Fibroblast of skin of back (primary cell): ENCODE results near the gene CELF5.
"Not testable (repeated sequence)": the region's sequence is repeated elsewhere in the genome, so short reads cannot be mapped to it uniquely, and the experiment has no call there.

Experiments
- DNase-seq: peaks from one replicate; pipeline ENCODE4 v3.0.0-alpha.2; 2013

CELF5 gene

DNA sequence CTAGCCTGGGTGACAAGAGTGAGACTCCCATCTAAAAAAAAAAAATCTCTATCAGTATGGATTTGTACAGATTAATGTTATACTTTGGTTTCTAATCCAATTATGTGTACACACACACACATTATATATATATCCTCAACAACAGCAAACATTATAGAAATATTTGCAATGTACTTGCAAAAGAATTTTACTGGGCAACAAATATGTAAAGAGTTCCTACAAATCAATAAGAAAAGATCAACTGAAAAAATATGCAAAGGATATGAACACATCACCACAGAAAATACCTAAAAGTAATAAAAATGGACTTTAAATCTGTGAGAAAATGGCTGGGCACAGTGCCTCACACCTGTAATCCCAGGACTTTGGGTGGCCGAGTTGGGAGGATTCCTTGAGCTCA, 101.0 kb downstream of the CELF5 start:
- no peak for DNase-seq

DNA sequence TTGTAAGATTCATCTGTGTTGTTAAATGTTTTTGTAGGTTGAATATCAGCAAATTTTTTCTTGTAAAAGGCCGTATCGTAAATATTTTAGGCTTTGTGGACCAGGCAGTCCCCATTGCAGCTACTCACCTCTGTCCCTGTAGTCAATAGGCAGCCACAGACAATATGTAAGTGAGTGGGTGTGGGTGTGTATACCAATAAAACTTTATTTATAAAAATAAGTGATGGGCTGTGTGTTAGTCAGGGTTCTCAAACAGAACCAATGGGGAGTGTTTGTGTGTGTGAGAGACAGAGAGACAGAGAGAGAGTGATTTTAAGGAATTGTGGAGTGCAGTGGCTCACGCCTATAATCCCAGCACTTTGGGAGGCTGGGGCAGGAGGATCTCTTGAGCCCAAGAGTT, 104.3 kb downstream of the CELF5 start:
- no peak for DNase-seq

DNA sequence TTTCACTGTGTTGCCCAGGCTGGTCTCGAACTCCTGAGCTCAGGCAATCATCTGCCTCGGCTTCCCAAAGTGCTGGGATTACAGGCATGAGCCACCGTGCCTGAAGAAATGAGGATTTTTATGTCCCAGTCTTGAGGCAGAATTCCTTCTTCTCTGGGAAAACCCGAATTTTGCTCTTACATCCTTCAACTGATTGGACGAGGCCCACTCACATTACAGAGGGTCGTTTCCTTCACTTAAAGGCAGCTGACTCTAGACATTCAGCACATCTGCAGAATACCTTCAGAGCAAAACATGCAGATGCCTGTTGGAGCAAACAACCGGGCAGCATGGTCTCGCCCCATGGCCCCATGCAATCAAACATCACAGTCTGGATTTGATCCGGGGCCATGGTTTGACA, 105.6 kb downstream of the CELF5 start:
- DNase-seq = no peak

- not testable (repeated sequence) for DNase-seq
These were observed 107.8 kb downstream of the CELF5 start for GRCh38 chr19:3332232-3332631.

DNA sequence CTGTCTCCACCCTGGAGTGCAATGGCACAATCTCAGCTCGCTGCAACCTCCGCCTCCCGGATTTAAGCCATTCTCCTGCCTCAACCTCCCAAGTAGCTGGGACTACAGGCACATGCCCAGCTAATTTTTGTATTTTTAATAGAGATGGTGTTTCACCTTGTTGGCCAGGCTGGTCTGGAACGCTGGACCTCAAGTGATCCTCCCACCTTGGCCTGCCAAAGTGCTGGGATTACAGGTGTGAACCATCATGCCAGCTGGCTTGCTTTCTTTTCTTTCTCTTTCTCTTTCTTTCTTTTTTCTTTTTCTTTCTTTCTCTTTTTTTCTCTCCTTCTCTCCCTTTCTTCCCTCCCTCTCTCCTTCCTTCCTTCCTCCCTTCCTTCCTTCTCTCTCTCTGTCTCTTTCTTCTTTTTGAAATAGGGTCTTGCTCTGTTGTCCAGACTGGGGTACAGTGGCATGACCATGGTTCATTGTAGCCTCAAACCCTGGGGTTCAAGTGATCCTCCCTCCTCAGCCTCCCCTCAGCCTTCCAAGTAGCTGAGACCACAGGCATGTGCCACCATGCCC, 108.6 kb downstream of the CELF5 start:
- no peak for DNase-seq

GRCh38 chr19:3333662-3334061, 109.2 kb downstream of the CELF5 start:
- peak; percentile 61 for DNase-seq

DNA sequence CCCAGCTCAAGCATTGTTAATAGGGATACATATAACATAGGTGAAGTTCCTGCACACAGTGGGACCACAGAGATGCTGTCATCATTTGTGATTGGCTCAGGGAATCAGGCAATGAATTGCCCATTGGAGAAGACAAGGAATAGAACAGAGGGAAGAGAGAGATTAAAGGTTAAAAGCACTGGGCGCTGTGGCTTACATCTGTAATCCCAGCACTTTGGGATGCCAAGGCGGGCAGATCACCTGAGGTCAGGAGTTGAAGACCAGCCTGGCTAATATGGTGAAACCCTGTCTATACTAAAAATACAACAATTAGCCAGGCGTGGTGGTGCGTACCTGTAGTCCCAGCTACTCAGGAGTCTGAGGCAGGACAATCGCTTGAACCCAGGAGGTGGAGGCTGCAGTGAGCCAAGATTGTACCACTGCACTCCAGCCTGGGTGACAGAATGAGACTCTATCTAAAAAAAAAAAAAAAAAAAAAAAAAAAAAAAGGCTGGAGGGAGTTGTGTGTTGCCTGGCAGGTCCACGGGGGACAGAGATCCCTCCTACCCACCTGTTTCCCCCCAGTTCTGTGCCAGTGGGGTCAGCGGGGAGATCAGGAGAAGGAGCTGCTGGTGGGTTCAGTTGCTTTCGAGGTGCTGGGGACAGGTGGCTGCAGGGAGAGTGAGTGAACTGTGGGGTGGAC, 110.4 kb downstream of the CELF5 start:
- not testable (repeated sequence) for DNase-seq

GRCh38 chr19:3335431-3336350, 111.2 kb downstream of the CELF5 start:
- peak; percentile 25 for DNase-seq

DNA sequence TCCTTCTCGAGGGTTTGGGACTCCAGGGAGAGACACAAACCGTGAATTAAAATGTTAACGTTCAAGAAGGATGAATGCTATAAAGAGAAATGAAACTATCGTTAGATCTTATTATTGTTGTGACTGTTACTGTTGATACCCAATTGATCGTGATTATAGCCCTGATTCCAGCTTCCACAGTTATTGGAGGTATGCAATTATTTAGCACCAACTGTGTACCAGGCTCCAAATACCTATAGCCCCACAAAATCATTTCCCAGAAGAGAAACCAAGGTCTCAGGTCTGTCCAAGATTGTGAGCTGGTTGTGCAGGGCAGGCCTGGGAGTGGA, 111.9 kb downstream of the CELF5 start:
- DNase-seq = no peak

DNA sequence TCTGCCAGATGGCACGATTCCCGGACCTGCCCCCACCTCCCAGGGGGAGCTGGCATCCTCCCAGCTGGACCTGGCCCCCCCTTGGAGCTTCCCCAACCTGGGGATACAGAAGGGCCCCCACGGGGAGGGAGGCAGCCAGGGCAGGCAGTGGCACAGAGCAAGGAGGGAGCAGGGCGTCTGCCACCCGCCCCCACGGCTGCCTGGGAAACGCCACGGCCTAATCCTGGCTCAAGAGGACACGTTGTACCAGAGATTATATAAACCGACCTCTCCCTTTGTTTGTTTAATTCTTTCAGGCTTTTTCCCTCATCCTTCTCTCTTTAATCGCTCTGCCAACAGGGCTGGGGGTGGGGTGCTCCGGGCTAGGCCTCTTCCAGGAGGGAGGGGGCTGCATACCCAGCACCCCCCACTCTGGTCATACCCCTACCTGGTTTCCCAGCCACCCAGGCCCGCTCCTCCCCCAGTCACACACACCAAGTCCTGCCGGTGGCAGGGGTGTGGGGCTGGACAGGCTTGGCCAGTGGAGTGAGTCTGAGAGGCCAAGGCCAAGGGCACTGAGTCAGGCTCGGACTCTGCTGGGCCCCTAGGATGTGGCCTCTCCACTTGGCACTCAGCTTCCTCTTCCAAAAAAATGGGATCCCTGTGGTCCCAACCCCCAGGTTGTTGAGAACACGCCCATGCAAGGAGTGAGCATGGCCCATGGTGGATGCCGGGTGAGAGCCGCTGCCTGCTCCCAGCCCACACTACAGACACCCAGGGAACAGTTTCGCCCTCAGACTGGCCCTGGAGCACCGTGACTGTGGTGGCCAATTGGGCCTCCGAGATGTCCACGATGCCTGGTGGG, 112.4 kb downstream of the CELF5 start:
- DNase-seq = peak; percentile 17

DNA sequence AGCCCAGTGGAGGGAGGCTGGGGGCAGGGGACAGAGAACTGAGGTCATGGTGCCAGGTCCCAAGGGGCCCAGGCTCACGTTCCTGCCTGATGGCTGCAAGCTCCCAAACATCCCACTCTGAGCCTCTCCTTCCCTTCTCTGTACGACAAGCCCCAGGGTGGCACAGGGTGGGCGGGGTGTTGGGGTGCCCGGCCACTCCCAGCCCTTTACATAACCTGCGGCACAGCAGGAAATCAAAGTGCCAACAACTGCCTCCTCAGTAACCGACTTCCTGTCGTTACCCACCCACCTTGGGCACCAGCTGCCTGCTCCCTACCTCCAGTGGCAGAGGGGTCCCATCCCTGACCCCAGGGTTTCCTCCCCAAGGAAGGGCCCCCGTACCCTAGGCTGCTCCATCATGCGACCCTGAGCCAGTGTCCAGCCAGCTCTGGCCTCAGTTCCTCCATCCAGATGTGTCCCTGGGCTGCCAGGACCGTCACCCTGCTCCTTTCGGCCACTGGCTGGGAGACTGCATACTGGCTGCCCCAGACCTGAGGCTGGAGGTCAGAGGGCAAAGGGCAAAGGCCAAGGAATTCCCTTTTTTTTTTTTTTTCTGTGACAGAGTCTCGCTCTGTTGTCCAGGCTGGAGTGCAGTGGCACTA, 114.2 kb downstream of the CELF5 start:
- no peak for DNase-seq

- DNase-seq = no peak
These were observed 115.9 kb downstream of the CELF5 start for GRCh38 chr19:3340340-3340739.

DNA sequence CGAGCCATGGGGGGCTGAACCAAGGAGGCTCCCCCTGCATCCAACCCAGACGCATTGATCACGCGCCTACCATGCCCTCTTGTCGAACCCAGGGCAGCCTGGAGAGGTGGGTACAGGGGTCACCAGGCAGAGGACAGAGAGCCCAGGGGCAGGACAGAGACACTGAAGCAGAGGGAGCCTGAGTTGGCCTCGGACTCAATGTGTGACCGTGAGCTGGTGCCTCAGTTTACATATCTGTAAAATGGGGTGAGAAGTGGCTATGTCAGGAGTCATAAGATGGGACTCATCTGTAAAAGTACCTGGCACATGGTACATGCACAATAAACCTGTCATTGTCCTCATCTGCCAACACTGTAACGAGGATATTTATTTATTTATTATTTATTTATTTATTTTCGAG, 117.8 kb downstream of the CELF5 start:
- no peak for DNase-seq

GRCh38 chr19:3342962-3343361, 118.5 kb downstream of the CELF5 start:
- DNase-seq = not testable (repeated sequence)

DNA sequence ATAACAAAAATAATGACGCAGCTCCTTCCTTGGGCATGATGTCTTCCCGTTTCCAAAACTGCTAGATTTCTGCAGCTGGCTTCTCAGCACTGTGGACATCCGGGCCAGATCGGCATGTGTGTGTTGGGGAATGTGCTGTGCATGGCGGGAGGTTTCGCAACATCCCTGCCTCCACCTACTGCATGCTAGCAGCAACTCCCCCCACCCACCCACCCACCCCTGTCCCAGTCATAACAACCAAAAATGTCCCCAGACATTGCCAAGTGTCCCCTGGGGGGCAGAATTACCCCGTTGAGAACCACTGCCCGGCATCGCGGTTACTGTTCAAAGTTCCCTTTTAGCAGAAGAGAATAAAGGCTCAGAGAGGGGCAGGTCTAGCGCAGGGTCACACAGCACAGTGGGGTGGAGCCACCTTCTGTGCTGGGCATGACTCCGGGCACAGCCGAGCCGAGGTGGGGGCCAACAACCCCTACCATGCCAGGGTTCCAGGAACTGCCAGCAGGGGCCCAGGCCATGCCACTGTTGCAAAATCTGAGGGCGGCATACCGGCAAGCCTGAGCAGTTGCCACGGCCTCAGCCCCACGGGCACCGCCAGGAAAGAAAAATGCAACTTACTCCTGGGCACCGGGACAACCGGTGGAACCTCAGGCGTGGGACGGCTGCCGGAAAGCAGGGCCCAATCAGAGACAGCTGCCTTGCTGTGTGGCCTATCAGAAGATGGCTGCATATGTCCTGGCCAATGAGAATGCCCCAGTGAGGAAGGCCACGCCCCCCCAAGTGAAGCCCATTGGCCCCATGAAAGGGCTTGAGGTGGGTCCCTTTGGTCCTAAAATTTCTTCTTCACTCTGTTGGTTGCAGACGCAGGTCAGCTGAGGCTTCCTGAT, 119.4 kb downstream of the CELF5 start:
- peak; percentile 73 for DNase-seq

DNA sequence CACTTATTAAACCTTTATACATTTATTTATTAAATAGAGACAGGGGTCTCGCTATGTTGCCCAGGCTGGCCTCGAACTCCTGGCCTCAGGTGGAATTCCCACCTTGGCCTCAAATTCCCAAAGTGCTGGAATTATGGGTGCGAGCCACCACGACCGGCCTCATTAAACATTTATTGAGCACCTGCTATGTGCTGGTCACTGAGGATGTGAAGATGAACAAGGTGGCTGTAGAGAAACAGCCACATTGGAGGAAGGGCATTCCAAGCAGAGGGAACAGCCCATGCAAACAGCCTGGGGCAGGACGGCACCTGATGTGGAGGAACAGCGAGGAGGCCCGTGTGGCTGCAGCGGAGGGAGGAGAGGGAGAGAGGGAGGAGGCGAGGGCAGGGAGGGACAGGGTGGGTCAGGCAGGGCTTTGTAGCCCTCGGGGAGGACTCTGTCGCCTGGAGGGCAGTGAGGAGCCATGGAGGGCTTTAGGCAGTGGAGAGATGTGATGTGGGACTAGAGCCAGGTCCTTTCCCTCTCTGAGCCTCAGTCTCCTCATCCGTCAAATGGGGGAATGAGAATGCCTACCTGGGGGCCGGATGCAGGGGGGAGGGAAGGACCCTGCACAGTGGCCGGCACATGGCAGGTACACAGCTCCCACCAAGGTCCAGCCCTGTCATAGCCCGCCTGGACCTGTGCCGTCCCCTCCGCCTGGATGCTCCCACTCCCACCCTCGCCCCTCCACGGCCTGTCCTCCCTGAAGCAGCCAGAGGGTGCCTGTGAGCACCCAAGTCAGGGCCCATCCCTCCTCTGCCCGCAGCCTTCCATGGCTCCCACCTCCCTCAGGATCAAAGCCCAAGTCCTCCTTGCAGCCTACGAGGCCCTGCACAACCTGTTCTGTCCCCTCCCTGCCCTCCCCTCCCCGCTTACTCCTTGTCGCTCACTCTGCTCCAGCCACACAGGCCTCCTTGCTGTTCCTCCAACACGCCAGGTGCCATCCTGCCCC, 120.4 kb downstream of the CELF5 start:
- DNase-seq = no peak

- no peak for DNase-seq
These were observed 121.5 kb downstream of the CELF5 start for GRCh38 chr19:3345850-3346460.
